Prostate gland (tissue), 2 donors: Measurements from ENCODE around the gene PIKFYVE.

ENCODE experiments used
- POLR2A ChIP-seq: fragments of 450-650 bp; IDR thresholded peaks from one replicate; pipeline ENCODE4 v1.6.1; 2016; ENCODE audit warnings: antibody characterized with exemption, mild to moderate bottlenecking
- POLR2AphosphoS5 ChIP-seq: sonication (generic); formaldehyde crosslinking; IDR thresholded peaks from one replicate; pipeline ENCODE4 v1.6.1; 2017; ENCODE audit warnings: antibody characterized with exemption
- TF ChIP-seq, protein P1 (sequence below), 4 experiments: fragments of 200-600 bp in 2 of 4; fragments of 450-650 bp in 2 of 4; sonication (generic) in 2 of 4; IDR thresholded peaks; 1 replicate in 3 of 4; 2 replicates in 1 of 4; pipeline ENCODE4 v1.5.1; 2016 to 2019; ENCODE audit warnings: antibody characterized with exemption in 4 of 4, mild to moderate bottlenecking in 2 of 4, moderate library complexity in 2 of 4

DNA sequence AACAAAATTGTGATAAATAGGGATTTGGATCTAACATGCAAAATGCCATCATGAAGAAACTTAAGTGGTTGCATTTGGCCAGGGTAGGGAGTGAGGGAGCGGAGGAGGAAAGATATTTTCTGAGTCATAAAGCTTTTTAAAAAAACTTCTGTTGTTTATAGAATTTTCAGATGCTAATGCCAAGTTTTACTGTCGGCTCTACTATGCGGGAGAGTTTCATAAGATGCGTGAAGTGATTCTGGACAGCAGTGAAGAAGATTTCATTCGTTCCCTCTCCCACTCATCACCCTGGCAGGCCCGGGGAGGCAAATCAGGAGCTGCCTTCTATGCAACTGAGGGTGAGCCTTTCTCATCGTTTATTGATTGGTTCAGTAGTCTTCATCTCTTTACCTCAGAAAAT lies 84.6 kb downstream of the PIKFYVE start:
- TF ChIP-seq, protein P1, sequence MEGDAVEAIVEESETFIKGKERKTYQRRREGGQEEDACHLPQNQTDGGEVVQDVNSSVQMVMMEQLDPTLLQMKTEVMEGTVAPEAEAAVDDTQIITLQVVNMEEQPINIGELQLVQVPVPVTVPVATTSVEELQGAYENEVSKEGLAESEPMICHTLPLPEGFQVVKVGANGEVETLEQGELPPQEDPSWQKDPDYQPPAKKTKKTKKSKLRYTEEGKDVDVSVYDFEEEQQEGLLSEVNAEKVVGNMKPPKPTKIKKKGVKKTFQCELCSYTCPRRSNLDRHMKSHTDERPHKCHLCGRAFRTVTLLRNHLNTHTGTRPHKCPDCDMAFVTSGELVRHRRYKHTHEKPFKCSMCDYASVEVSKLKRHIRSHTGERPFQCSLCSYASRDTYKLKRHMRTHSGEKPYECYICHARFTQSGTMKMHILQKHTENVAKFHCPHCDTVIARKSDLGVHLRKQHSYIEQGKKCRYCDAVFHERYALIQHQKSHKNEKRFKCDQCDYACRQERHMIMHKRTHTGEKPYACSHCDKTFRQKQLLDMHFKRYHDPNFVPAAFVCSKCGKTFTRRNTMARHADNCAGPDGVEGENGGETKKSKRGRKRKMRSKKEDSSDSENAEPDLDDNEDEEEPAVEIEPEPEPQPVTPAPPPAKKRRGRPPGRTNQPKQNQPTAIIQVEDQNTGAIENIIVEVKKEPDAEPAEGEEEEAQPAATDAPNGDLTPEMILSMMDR (IDR thresholded peaks at IDR 0.05): no peak
- TF ChIP-seq POLR2AphosphoS5 (no peak), POLR2A (no peak)
